ENCODE results near the gene NCKAP5L.

- TF ChIP-seq CTCF (IDR thresholded peaks at IDR 0.05; ENCODE audit: low read depth, low read length, poor library complexity, severe bottlenecking) (no peak), EZH2phosphoT487 (IDR thresholded peaks at IDR 0.05; ENCODE audit: borderline replicate concordance, low read length) (no peak)
These were observed 3.5 kb upstream of the NCKAP5L start for GRCh38 chr12:49831717-49832116.
